OCI-LY7 (cell line): ENCODE measurements around the gene RAMP3. TPM values are rescaled to one million over a fixed set of nuclear protein-coding genes. Genes with fewer than 3 reads are reported as not detected.

Experiments used
- BruUV-seq: library from RNA; stranded (reverse); fragments of 400-500 nt; replicated peaks from 2 replicates; lab custom pipeline; 2021; lab: Mats Ljungman, UMichigan
- CTCF ChIA-PET: fragments of 300-600 bp; sonication (Branson Sonifier 250); formaldehyde crosslinking; loops from one replicate; lab custom pipeline; 2022; ENCODE audit warnings: antibody characterized with exemption; ENCODE audit not compliant: unreplicated experiment; lab: Charles Lee
- POLR2A ChIA-PET: fragments of 300-600 bp; sonication (Branson Sonifier 250); formaldehyde crosslinking; loops from one replicate; lab custom pipeline; 2022; ENCODE audit warnings: antibody characterized with exemption; lab: Charles Lee
- DNase-seq: peaks from one replicate; pipeline ENCODE4 v3.0.0-alpha.2; 2015; ENCODE audit warnings: low spot score
- H2AFZ ChIP-seq: fragments of 200-600 bp; sonication (generic), shearing (Covaris generic); 2 replicates; pipeline ENCODE4 v1.6.1; 2014; ENCODE audit warnings: mild to moderate bottlenecking, antibody characterized with exemption, low read length, moderate library complexity
- H3K27ac ChIP-seq: fragments of 200-600 bp; sonication (generic); 2 replicates; pipeline ENCODE4 v1.5.1; 2014; ENCODE audit warnings: mixed run types, low read depth, mild to moderate bottlenecking, moderate library complexity, low read length, inconsistent platforms; ENCODE audit not compliant: poor library complexity, severe bottlenecking
- H3K36me3 ChIP-seq: fragments of 200-600 bp; sonication (generic); 2 replicates; pipeline ENCODE4 v1.6.1; 2014; ENCODE audit warnings: mild to moderate bottlenecking, antibody characterized with exemption, low read length, moderate library complexity, mixed read lengths; ENCODE audit not compliant: insufficient read depth
- H3K4me1 ChIP-seq: fragments of 200-600 bp; sonication (generic); 2 replicates; pipeline ENCODE4 v1.5.1; 2014; ENCODE audit warnings: mild to moderate bottlenecking, low read length; ENCODE audit not compliant: insufficient read depth, poor library complexity, severe bottlenecking
- H3K4me2 ChIP-seq: fragments of 200-600 bp; sonication (generic); 2 replicates; pipeline ENCODE4 v1.6.1; 2014; ENCODE audit warnings: mild to moderate bottlenecking, low read length
- H3K4me3 ChIP-seq: fragments of 200-600 bp; sonication (generic); 2 replicates; pipeline ENCODE4 v1.5.1; 2014; ENCODE audit warnings: mild to moderate bottlenecking, low read depth, low read length; ENCODE audit not compliant: poor library complexity, severe bottlenecking
- H3K79me2 ChIP-seq: fragments of 200-600 bp; sonication (generic); 2 replicates; pipeline ENCODE4 v1.6.1; 2016; ENCODE audit warnings: low read depth, mild to moderate bottlenecking, low read length, moderate library complexity, mixed read lengths; ENCODE audit not compliant: insufficient read depth
- H3K9me2 ChIP-seq: fragments of 200-600 bp; sonication (generic); 2 replicates; pipeline ENCODE4 v1.6.1; 2016; ENCODE audit warnings: mild to moderate bottlenecking, low read length, mixed read lengths; ENCODE audit not compliant: insufficient read depth
- H3K9me3 ChIP-seq: fragments of 200-600 bp; sonication (generic); 2 replicates; pipeline ENCODE4 v1.6.1; 2014; ENCODE audit warnings: mild to moderate bottlenecking, mixed run types, low read length, mixed read lengths
- H4K20me1 ChIP-seq: fragments of 200-600 bp; sonication (generic); 2 replicates; pipeline ENCODE4 v1.6.1; 2014; ENCODE audit warnings: mild to moderate bottlenecking, antibody characterized with exemption, low read length, moderate library complexity, mixed read lengths; ENCODE audit not compliant: insufficient read depth
- EZH2phosphoT487 ChIP-seq: fragments of 200-600 bp; sonication (generic); IDR thresholded peaks from 2 replicates; pipeline ENCODE4 v1.6.1; 2018; ENCODE audit warnings: low read depth, borderline replicate concordance, mild to moderate bottlenecking, mixed run types, antibody characterized with exemption, low read length, moderate library complexity, mixed read lengths
- intact Hi-C: fragments of 100-400 bp; cut with micrococcal nuclease; formaldehyde crosslinking; loops from one replicate; pipeline ENCODE4 v1.10.0; 2022; ENCODE audit not compliant: unreplicated experiment
- total RNA-seq, 2 experiments: library from RNA; depleted of rRNA in 1 of 2; stranded (reverse); fragments of >200 nt in 1 of 2; shearing (Covaris generic) in 1 of 2; gene quantifications; 2 replicates each; pipeline ENCODE4 v1.2.3, GENCODE V29; 2014 to 2022
- TF ChIP-seq, protein P1 (sequence below): fragments of 200-600 bp; sonication (generic); conservative IDR thresholded peaks from 2 replicates; pipeline ENCODE4 v1.5.1; 2014; ENCODE audit warnings: mild to moderate bottlenecking, antibody characterized with exemption, low read length, moderate library complexity, mixed read lengths

RAMP3 gene
- total RNA-seq, 2 experiments from 2014 or later: not detected

DNA sequence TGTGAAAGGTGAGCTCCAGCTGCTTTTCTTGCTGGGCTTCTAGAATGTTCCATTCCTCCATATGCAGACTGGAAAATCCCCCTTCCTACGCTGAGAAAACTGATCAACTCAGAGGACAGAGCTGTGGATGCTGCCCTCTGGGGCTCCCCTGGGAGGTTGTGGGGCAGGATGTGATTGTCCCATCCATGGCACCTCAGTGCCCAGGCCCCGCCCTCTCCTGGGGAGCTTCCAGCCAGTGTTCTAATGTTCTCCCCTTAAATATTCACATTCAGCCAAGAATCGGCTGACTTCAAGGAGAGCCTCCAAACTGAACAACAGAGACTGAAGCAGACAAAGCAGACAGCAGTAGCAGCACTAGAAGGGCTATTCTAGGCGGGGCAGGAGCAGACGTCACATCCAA lies 55.0 kb downstream of the RAMP3 start:
- POLR2A ChIA-PET: no interaction called here
- no peaks in the 10 kb centered on the region for H3K9me2 ChIP-seq
- no peak overlapping the region for H2AFZ ChIP-seq
- H3K4me1 ChIP-seq: no peaks in the 10 kb centered on the region
- no peak overlapping the region for H3K4me3 ChIP-seq
- DNase-seq: no peak
- no TSS peak for BruUV-seq
- H3K36me3 ChIP-seq: no peaks in the 10 kb centered on the region
- no peaks in the 10 kb centered on the region for H3K9me3 ChIP-seq
- H4K20me1 ChIP-seq: no peaks in the 10 kb centered on the region
- no peak overlapping the region for H3K4me2 ChIP-seq
- CTCF ChIA-PET: no interaction called here
- no peak overlapping the region for H3K27ac ChIP-seq
- no peaks in the 10 kb centered on the region for H3K79me2 ChIP-seq
- TF ChIP-seq, protein P1, sequence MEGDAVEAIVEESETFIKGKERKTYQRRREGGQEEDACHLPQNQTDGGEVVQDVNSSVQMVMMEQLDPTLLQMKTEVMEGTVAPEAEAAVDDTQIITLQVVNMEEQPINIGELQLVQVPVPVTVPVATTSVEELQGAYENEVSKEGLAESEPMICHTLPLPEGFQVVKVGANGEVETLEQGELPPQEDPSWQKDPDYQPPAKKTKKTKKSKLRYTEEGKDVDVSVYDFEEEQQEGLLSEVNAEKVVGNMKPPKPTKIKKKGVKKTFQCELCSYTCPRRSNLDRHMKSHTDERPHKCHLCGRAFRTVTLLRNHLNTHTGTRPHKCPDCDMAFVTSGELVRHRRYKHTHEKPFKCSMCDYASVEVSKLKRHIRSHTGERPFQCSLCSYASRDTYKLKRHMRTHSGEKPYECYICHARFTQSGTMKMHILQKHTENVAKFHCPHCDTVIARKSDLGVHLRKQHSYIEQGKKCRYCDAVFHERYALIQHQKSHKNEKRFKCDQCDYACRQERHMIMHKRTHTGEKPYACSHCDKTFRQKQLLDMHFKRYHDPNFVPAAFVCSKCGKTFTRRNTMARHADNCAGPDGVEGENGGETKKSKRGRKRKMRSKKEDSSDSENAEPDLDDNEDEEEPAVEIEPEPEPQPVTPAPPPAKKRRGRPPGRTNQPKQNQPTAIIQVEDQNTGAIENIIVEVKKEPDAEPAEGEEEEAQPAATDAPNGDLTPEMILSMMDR: no peak
- no peak for TF ChIP-seq EZH2phosphoT487
- intact Hi-C loops: no loop called here

DNA sequence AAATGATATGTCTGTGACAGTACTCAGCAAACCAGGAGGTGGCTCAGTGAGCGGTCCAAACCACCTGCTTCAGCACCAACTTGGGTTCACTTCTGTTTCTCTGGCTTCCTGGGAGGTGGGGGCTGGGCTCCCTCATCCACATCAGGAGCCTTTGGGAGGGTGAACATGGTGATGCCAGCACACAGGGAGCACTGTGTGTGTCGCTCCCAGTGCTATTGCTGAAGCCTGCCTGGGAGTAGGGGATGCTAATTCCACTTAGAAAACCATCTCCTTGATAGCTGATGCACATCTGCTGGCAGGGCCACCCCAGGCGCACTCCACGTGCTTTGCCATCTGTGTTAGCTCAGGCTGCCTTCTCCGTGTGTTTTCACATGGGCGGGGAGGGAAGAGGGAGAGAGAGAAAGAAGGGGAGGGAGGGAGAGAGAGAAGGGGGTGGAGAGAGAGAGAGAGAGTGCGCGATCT lies 58.0 kb downstream of the RAMP3 start:
- BruUV-seq: no TSS peak
- TF ChIP-seq EZH2phosphoT487: no peak
- TF ChIP-seq, protein P1: no peak
- Histone ChIP-seq H3K4me1 (no peaks in the 10 kb centered on the region), H3K9me2 (no peaks in the 10 kb centered on the region), H3K27ac (no peak overlapping the region), H2AFZ (no peak overlapping the region), H4K20me1 (no peaks in the 10 kb centered on the region; the same call in 1 of the 2 replicates), H3K9me3 (no peaks in the 10 kb centered on the region), H3K36me3 (no peaks in the 10 kb centered on the region), H3K79me2 (no peaks in the 10 kb centered on the region), H3K4me3 (no peak overlapping the region), H3K4me2 (no peak overlapping the region)
- no peak for DNase-seq
- ChIA-PET CTCF (interaction anchor here (0.8 kb wide), 1 partner anchor 9 kb away, joined by 3 read pairs; no protein-coding TSS in a partner anchor), POLR2A (interaction anchor here (0.6 kb wide), 1 partner anchor 295 kb away, joined by 3 read pairs; no protein-coding TSS in a partner anchor)
- intact Hi-C loops: no loop called here

- no peaks in the 10 kb centered on the region; the same call in 1 of the 2 replicates for H4K20me1 ChIP-seq
- no peak overlapping the region for H3K4me3 ChIP-seq
Observed at GRCh38 chr7:45216181-45216580, 58.6 kb downstream of the RAMP3 start.

More at GRCh38 chr7:45216181-45216580, 58.6 kb downstream of the RAMP3 start:
- Histone ChIP-seq H3K4me2 (no peak overlapping the region), H3K4me1 (no peaks in the 10 kb centered on the region), H3K9me2 (no peaks in the 10 kb centered on the region), H3K36me3 (no peaks in the 10 kb centered on the region), H2AFZ (no peak overlapping the region), H3K27ac (no peak overlapping the region), H3K79me2 (no peaks in the 10 kb centered on the region), H3K9me3 (no peaks in the 10 kb centered on the region)
- no peak for DNase-seq
- BruUV-seq: no TSS peak
- ChIA-PET POLR2A (no interaction called here), CTCF (interaction anchor here (0.8 kb wide), 1 partner anchor 10 kb away, joined by 3 read pairs; no protein-coding TSS in a partner anchor)
- no peak for TF ChIP-seq EZH2phosphoT487
- TF ChIP-seq, protein P1: no peak
- intact Hi-C loops: no loop called here
